HG02870 (cell line): ENCODE results near the gene SLAIN1.

ENCODE experiments used
- ATAC-seq: cut with Tn5 transposase; IDR thresholded peaks from one replicate; pipeline ENCODE4 v1.9.1; 2021; ENCODE audit warnings: mild to moderate bottlenecking, moderate library complexity; ENCODE audit not compliant: unreplicated experiment

SLAIN1 gene

DNA sequence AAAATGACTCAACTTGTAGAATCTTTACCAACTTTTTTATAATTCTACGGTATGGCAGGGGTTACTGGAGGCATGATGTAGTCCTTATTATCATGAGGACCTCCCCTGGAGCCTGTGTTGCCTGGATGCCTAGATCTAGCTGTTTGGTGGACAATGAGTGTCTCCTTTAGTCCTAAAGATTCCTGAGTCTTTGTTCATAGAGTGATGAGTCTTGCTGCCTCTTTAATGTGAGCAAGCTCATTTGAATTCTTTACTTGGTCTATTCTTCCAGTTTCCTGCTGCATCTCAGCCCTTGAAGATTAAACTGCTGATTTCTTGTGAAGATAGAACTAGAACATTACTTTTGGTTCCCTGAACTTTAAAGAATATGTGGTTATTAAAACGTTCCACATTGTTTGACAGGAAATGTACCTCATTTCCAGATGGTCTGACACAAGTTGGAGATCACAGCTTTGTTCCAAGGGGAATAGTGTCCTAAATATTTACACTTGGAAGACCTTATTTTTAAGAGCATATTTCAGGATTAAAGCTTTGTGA, 51.9 kb downstream of the SLAIN1 start:
- ATAC-seq, result no peak

- peak; percentile 88 for ATAC-seq
Measured at GRCh38 chr13:77751513-77752456, 54.3 kb downstream of the SLAIN1 start.

GRCh38 chr13:77752512-77753069, 55.1 kb downstream of the SLAIN1 start:
- ATAC-seq, result no peak

- ATAC-seq, result no peak
Measured at GRCh38 chr13:77760893-77761292, 63.4 kb downstream of the SLAIN1 start.

DNA sequence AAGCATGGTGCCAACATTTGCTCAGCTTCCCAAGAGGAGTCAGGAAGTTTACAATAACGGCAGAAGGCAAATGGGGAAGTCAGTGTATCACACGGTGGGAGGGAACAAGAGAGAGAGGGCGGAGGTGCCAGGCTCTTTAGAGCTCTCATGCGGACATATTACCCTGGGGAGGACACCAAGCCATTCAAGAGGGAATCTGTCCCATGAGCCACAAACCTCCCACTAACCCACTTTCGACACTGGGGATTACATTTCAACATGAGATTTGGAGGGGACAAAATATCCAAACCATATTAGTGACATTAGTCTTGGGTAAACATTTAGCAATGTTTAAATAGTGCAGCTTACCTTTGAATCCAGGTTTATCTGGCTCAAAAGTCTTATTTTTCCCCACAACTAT, 69.9 kb downstream of the SLAIN1 start:
- ATAC-seq, result no peak

GRCh38 chr13:77774181-77774580, 76.7 kb downstream of the SLAIN1 start:
- ATAC-seq, result no peak

DNA sequence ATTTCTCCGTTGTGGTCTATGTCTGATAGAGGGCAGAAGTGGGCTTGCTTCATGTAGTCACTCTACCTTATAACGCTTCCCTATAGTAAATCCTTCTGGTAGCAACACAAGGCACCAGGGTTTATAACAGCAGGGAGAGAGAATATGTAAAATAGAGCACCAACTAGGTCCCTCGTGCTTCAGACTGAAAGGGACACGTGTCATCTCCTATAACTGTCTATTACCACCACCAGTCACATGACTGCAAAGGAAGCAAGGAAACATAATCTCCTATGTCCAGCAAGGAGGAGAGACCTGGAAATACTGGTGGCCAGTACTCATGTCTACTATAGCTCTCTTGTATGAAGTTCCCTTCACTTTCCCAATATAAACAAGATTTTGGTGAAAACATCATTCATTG, 79.2 kb downstream of the SLAIN1 start:
- no peak for ATAC-seq

GRCh38 chr13:77779552-77780272, 82.2 kb downstream of the SLAIN1 start:
- ATAC-seq, result peak; percentile 79

GRCh38 chr13:77781808-77782207, 84.3 kb downstream of the SLAIN1 start:
- ATAC-seq, result no peak

- no peak for ATAC-seq
Measured at GRCh38 chr13:77784515-77784914, 87.0 kb downstream of the SLAIN1 start.

GRCh38 chr13:77786695-77787287, 89.3 kb downstream of the SLAIN1 start:
- ATAC-seq, result no peak

DNA sequence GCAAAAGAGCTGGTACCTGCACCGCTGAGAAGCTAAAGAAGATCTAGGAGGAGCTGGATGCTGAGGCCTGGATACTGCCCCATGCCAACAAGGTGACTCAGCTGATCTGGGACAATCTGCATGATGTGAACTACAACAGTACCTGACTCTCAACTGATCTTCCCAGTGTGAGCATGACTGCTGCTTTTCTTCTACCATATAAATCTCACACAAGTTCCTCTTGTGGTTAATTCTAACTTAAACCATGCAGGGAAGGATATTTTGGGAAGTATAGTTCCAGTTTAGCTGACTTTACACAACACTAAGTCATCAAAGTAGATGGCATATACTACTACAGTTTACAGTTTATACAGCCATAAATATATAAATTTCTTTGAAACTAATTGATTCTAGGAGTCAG, 91.9 kb downstream of the SLAIN1 start:
- no peak for ATAC-seq

GRCh38 chr13:77800219-77800618, 102.7 kb downstream of the SLAIN1 start:
- ATAC-seq, result no peak

DNA sequence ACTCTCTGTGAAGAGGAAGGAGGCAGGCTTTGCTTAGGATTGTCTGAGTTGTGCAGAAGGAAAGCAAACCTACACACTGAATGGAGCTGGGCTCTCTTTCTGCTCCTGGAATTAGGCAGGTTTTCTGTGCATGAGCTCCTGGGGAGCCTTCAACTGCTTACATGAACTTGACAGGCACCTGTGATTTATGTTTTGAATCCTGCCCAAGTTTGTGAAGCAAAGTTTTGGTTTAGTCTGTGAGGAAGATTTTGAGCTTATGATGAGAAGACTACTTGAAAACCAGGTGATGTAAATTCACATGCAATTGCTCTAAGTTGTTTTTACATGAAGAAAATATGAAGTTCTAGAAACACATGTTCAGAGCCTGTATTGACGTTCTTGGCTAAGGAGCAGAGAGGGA, 109.0 kb downstream of the SLAIN1 start:
- no peak for ATAC-seq

GRCh38 chr13:77807431-77808135, 110.1 kb downstream of the SLAIN1 start:
- no peak for ATAC-seq

DNA sequence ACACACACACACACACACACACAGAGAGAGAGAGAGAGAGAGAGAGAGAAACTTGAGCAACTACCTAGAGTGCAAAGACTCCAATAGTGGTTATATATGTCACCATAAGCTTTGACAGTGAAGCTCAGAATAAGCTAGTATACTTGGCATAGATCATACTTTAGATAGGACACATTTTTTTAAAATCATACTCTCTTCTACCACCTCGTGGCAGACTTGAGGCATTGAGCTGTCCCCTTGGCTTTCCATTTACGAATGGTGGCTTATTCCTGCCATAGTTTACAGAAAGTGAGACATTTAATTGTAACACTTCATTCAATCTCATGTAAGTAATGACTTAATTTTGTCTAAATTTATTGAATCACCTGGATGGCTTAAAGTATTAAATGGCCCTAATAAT, 112.9 kb downstream of the SLAIN1 start:
- ATAC-seq, result peak; percentile 86

GRCh38 chr13:77810878-77811277, 113.4 kb downstream of the SLAIN1 start:
- ATAC-seq, result no peak

- ATAC-seq, result no peak
Measured at GRCh38 chr13:77811381-77811780, 113.9 kb downstream of the SLAIN1 start.

- no peak for ATAC-seq
Measured at GRCh38 chr13:77811981-77812380, 114.5 kb downstream of the SLAIN1 start.
